Measurements from ENCODE around the gene CCDC12. TPM values are rescaled to one million over a fixed set of nuclear protein-coding genes. Genes with fewer than 3 reads are reported as not detected.
A peak's percentile ranks its signal among the peaks of the same experiment; 100 is the strongest.

The CCDC12 gene
- total and polyA plus RNA-seq, 9 of the 15 experiments (the other 6 are each of a cell fraction or from before 2014, with no cell fraction given) = 8.9 to 201 (median 86.9) TPM

GRCh38 chr3:46955801-46956259 lies 20.7 kb downstream of the CCDC12 start:
- peaks cover 54% of the 10 kb centered on the region; the same call in 2 of the 3 replicates for H3K36me3 ChIP-seq (ENCODE audit: control insufficient read depth, insufficient read depth, low read length)
- peak overlapping the region; percentile 6 to 73; a peak in 1 of 4 replicates for H3K9ac ChIP-seq (ENCODE audit: insufficient read depth in 1 of 2, low read depth in 2 of 2, low read length in 2 of 2)
- ChIA-PET POLR2A (interaction anchor here (0.8 to 5.7 kb wide), 8 partner anchors 8 to 43 kb away, joined by 3 to 55 read pairs (median 5); no protein-coding TSS in a partner anchor), CTCF (ENCODE audit: low intra/inter-chr PET ratio) (no interaction called here)
- H3K9me3 ChIP-seq (replicated peaks; ENCODE audit: control insufficient read depth, insufficient read depth, low read depth, low read length) = no peaks in the 10 kb centered on the region
- in situ Hi-C loops (cut with MboI) = no loop called here
- peaks cover 97% of the 10 kb centered on the region for H3K79me2 ChIP-seq (ENCODE audit: control insufficient read depth, insufficient read depth, low read length)
- no peak overlapping the region for H3K4me3 ChIP-seq
- H3K27ac ChIP-seq (ENCODE audit: extremely low read depth, low read depth, low read length) = peak overlapping the region; percentile 20; the same call in 2 of the 3 replicates
- BruUV-seq (replicated peaks) = no TSS peak
- peaks cover 15% of the 10 kb centered on the region for H3K9me1 ChIP-seq (ENCODE audit: control insufficient read depth, insufficient read depth, low read length)
- H3K4me1 ChIP-seq (replicated peaks in 1 of 2; ENCODE audit: control insufficient read depth in 2 of 2, insufficient read depth in 2 of 2, low read length in 2 of 2) = peaks cover 41 to 67% of the 10 kb centered on the region in 2 experiments
- intact Hi-C loops (cut with micrococcal nuclease) = no loop called here
- ATAC-seq (peak; percentile 13), FAIRE-seq (no peak), DNase-seq (ENCODE audit: extremely low read depth in 1 of 4, low spot score in 3 of 4) (no peak)
- no peaks in the 10 kb centered on the region for H3K27me3 ChIP-seq (ENCODE audit: control insufficient read depth in 2 of 2, insufficient read depth in 2 of 2, low read length in 2 of 2)
- peaks cover 78% of the 10 kb centered on the region for H4K20me1 ChIP-seq (replicated peaks; ENCODE audit: control insufficient read depth, insufficient read depth, low read length)
- WGBS (ENCODE audit: insufficient coverage, low coverage, missing lambda C conversion rate) = 34% methylated on average over 3 of the region's 3 CpGs
- H2AFZ ChIP-seq (ENCODE audit: low read depth, low read length) = no peak overlapping the region
- H3K4me2 ChIP-seq (ENCODE audit: insufficient read depth, low read length) = no peak overlapping the region
- TF ChIP-seq ZNF764 (CRISPR knock-in tag; IDR thresholded peaks at IDR 0.05; ENCODE audit: low read depth) = no peak
- TF ChIP-seq MGA (IDR thresholded peaks at IDR 0.05) = no peak
- no peak for TF ChIP-seq UBTF (IDR thresholded peaks at IDR 0.05; ENCODE audit: borderline replicate concordance in 1 of 2, low read depth in 2 of 2, low read length in 2 of 2)
- no peak for TF ChIP-seq TAF7 (tag; IDR thresholded peaks at IDR 0.05)
- TF ChIP-seq RBM17 (IDR thresholded peaks at IDR 0.05; ENCODE audit: borderline replicate concordance, low read depth, low read length) = no peak
- TF ChIP-seq TEAD4 (IDR thresholded peaks at IDR 0.05; ENCODE audit: low read length) = no peak
- no peak for TF ChIP-seq TEAD4 (CRISPR knock-in tag; IDR thresholded peaks at IDR 0.05; ENCODE audit: borderline replicate concordance)
